ENCODE measurements around the gene SRC.

SRC gene

GRCh38 chr20:37315452-37316110, 30.4 kb upstream of the SRC start:
- no peak for DNase-seq

GRCh38 chr20:37316116-37316774, 29.7 kb upstream of the SRC start:
- peak; percentile 25 for DNase-seq

- DNase-seq: no peak
Observed at GRCh38 chr20:37316775-37317170, 29.2 kb upstream of the SRC start.

- no peak for DNase-seq
Observed at GRCh38 chr20:37317316-37317715, 28.6 kb upstream of the SRC start.

- no peak for DNase-seq
Observed at GRCh38 chr20:37317994-37318640, 27.8 kb upstream of the SRC start.

GRCh38 chr20:37319151-37319671, 26.7 kb upstream of the SRC start:
- DNase-seq: no peak

- no peak for DNase-seq
Observed at GRCh38 chr20:37323985-37324384, 22.0 kb upstream of the SRC start.

GRCh38 chr20:37325206-37325605, 20.7 kb upstream of the SRC start:
- no peak for DNase-seq

GRCh38 chr20:37326666-37327065, 19.3 kb upstream of the SRC start:
- DNase-seq: no peak

GRCh38 chr20:37327748-37328147, 18.2 kb upstream of the SRC start:
- DNase-seq: no peak

GRCh38 chr20:37328149-37328945, 17.6 kb upstream of the SRC start:
- no peak for DNase-seq

- DNase-seq: no peak
Observed at GRCh38 chr20:37329481-37330165, 16.3 kb upstream of the SRC start.

GRCh38 chr20:37330316-37330715, 15.6 kb upstream of the SRC start:
- no peak for DNase-seq

GRCh38 chr20:37331060-37331857, 14.7 kb upstream of the SRC start:
- DNase-seq: no peak

- no peak for DNase-seq
Observed at GRCh38 chr20:37333130-37333847, 12.7 kb upstream of the SRC start.

- DNase-seq: peak; percentile 35
Observed at GRCh38 chr20:37333848-37334318, 12.1 kb upstream of the SRC start.

- no peak for DNase-seq
Observed at GRCh38 chr20:37334450-37334849, 11.5 kb upstream of the SRC start.

- no peak for DNase-seq
Observed at GRCh38 chr20:37335642-37336368, 10.1 kb upstream of the SRC start.

GRCh38 chr20:37336369-37337207, 9.4 kb upstream of the SRC start:
- peak; percentile 49 for DNase-seq
